Measurements from ENCODE around the gene GRPEL1.
A peak's percentile ranks its signal among the peaks of the same experiment; 100 is the strongest.

The GRPEL1 gene

DNA sequence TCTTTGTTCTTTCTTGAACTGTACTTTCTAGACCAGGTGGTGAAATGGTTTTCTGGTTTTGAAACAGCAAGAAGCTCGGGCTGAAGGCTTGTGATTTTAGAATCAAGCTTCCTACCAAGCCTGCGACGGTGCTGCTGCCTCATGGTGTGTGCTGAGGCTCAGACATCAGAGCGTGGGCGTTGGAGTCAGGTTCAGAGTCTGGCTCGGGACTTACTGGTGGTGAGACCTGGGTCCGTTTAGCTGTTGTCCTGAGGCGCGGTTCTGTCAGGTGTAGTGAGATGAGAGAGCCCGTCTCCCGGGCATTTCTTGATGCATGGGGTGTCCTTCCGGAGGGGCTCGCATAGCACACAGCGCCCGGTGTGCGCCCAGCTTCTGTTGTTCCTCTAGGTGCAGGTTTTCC, 44.4 kb downstream of the GRPEL1 start:
- DNase-seq (ENCODE audit: low read depth), result no peak

DNA sequence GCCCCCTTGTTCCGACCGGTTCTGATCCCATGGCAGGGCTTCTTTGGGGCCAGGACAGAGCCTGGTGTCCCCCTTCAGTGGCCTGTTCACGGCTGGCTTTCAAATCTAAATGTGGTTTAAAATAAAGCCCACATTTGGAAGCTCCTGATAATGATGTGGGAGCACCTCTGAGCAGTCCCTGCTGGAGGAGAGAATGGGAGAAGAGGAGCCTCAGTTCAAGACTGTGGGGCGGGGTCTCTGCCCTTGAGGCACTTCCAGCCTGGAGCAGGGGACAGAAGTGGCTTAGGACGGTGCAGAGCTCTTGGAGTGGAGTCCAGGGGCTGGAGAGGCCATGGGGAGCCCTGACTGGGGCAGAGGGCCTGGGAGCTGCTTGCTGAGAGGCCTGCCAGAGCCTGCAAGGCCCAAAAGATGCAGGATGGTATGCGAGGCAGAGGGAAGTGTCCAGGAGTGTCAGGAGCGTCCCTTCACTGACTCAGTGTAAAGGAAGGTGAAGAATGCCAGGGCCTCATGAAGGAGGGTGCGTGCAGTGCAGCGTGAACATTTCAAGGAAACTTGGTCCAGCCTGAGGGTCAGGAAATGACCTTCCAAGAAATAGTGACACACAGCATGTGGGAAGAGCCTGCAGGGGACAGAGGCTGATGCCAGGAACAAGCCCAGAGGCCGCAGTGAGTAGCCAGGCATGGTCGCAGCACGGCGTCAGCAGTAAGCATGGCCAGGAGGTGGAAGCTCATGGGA, 45.8 kb downstream of the GRPEL1 start:
- peak; percentile 82 for DNase-seq (ENCODE audit: low read depth)

DNA sequence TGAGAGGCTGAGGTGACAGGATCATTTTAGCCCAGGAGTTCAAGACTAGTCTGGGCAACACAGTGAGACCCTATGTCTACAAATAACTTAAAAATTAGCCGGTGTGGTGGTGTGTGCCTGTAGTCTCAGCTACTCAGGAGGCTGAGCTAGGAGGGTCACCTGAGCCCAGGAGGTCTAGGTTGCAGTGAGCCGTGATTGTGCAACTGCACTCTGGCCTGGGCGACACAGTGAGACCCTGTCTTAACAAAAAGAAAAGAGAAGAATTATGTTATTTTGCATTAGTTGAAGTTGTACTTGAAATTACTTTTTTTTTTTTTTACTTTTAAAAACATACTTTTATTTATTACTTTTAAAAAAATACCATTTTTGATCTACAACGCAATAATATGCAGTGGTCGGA, 46.5 kb downstream of the GRPEL1 start:
- DNase-seq (ENCODE audit: low read depth), result no peak

DNA sequence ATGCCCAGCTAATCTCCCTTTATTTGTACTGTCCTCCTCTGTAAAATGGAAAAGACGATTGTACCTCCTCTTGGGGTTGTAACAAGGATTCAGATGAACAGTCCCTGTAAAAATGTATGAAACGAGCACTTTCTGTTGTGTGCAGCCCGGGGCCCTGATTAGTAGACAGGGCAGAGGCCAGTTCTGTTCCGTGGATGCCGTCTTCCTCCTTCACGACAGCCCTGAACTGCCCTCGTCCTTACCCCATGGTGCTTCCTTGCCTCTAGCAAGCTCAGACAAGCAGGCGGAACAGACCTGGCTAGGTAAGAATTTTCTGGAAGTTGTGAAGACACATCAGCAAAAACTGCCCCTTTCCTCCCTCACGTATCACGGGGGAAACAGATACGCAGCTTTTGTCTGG, 47.0 kb downstream of the GRPEL1 start:
- DNase-seq (ENCODE audit: low read depth), result no peak

DNA sequence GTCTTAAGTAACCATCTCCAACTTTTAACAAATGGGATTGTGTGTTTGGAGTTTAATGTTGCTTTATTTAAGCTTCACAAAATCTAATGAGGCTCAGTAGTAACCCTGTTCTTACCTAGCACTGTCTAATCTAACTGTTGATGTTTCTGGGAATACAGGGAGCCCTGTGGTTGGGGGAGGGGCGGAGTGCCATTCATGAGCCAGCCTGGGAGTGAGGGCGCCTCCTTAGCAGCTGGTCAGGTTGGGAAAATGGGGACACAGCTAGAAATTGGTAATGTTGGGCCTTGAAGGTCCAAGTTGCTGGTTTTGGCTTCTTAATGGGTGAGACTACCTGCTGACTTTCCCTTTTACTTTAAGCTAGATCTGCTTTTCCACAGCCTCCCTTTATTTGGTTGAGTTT, 47.6 kb downstream of the GRPEL1 start:
- DNase-seq (ENCODE audit: low read depth), result no peak

DNA sequence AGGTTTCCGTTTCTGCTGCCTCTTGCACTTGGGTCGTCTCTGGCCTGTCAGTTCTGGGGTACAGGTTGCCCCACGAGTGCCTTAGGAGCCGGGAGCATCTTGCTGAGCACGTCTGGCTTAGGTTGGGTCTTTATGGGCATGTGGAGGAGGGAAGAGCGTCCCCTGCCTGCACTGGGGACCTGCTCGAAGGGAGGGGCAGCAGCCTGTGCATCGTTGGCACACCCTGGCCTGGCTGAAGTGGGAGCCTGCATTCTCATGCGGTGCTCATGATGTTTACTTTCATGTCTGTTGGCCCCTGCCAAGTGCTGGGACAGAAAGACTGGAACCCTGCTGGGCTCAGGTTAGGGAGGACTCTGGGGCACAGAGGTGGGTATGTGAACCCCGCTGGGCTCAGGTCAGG, 48.5 kb downstream of the GRPEL1 start:
- DNase-seq (ENCODE audit: low read depth), result no peak

DNA sequence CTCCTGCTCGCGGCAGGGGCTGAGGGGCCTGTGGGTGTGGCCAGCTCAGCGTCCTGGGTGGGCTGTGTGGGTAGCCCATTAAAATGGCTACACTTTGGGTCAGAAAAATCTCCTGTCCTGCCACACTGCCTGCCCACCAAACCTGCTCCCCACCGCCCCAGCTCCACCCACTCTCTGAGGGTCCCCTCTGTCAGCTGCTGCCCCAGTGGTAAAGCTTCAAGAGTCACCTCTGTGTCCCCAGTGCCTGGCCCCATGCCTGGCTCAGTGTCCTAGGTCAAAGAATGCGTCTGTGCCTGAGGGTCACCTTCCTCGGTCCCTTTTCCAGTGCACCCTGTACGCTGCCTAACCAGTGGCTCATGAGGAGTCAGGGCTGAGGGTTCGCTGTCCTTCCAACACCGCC, 49.6 kb downstream of the GRPEL1 start:
- no peak for DNase-seq (ENCODE audit: low read depth)

DNA sequence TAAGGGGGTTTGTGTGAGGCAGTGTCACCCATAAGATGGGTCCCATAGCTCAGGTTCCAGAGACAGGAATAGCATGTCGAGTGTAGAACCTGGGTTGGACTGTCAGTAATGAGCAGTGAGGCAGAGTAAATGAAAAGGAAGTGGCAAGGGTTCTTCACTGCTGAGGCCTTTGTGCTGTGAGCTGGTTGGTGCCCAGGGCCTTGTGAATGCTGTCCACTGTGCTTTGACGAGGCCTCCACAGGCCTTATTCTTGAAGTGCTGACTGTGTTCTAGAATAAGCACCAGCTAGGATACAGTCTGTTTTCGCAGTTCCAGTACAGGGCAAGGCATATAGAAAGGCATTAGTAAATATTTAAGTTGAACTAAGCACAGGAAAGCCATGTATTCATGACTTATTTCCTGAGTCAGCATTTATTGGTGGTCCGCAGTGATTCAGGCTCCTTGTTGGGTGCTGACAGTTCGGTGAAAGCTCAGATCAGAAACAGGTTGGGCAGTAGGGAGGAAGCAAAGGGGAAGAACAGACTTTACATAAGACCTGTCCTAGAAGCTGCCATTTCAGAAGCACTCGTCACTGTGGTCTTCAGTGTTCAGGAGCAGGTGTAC, 50.3 kb downstream of the GRPEL1 start:
- DNase-seq (ENCODE audit: low read depth), result no peak

DNA sequence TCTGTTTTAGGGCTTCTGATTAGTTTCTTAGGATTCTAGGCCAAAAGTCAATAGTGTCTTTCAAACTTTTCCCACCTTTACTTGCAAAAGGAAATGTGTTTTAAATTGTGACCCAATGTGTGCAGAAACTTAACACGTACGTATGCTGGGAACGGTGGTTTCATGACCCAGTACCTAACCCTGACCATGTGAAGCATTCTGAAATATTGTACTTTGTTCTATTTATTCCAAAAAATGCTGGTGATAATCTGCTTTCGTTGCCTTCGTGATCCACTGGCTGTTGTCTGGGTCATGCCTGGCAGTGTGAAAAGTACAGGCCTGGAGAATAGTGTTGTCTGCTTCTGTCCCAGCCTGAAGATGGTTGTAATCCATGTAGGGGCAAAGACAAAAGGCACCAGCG, 51.4 kb downstream of the GRPEL1 start:
- no peak for DNase-seq (ENCODE audit: low read depth)

DNA sequence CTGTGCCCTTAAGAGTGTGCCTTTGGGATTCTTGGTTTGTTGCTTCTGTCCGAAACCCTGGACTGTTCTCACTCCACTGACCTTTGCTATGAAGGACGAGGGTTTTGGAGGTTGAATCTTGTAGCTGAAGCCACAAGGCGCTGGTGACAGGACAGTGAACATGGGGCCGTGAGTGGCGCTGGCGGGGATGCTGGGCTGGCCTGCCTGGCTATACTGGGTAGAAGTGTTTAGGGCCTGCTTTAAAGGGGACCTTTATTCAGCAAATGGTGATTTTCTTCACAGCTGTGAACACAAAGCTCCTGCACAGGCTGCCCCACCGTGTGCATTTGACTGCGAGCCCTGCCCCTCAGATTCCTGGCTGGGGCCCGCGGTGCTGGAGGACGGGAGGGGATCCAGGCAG, 51.8 kb downstream of the GRPEL1 start:
- DNase-seq (ENCODE audit: low read depth), result no peak

DNA sequence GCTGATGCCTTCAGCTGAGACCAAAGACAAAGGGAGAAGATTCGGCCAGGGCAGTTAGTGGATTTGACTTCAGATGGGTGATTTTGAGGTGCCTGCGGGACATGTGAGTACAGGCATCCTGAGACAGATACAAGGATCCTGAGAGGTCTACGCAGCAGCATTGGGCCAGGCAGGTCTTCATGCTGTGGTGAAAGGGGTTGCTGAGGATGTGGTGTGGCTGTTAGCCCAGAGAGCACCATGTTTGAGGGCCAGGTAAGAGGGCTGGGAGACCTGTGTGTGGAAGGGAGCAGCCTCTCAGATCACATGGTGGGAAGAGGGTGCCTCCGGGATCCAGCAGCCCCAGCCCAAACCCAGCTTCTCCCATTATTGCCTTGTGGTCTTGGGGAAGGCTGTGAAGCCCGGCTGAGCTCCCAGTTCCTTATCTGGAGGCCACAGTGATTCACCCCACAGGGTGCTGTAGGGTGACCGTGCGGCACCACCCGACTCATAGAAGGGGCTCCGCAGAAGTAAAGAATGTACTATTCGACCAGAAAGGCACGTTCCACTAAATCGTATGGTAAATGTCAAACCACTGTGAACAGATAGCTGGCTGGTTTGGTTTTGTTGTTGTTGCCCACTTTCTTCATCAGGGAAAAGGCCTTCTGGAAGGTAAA, 52.4 kb downstream of the GRPEL1 start:
- DNase-seq (ENCODE audit: low read depth), result no peak

DNA sequence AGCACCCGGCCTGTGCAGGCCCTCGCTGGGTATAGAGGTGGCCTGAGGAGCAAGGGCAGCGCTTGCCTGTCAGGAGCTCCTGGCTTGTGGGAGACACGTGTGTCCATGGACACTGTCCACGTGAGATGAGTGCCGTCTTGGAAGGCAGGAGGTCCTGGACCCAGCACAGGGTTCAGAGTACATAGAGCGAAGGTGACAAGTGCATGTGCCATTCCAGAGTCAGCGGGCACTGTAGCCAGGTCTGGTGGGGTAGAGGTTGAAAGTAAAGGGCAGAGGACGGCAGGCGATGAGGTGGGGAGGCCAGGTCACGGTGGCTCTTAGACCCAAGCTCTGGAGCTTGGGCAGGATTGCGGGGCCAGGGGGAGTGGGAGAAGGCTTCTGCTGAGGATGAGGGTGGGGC, 53.0 kb downstream of the GRPEL1 start:
- DNase-seq (ENCODE audit: low read depth), result no peak

DNA sequence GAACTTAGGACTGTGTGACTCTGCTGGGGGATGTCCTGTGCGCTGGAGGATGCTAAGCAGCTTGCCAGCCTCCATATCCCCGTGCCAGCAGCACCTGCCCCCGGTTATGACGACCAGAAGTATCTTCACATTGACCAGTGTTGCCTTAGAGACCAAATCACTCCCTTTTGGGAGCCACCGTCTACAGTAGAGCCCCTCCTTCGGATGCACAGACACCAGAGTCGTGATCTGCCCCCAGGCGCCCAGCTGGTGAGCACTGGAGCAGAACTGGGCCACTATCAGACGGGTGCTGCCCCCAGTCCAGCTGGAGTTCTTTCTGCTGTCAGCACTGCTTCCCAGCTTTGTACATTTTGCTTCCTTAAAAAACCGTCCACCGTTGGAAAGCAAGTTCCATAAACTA, 54.7 kb downstream of the GRPEL1 start:
- DNase-seq (ENCODE audit: low read depth), result no peak

DNA sequence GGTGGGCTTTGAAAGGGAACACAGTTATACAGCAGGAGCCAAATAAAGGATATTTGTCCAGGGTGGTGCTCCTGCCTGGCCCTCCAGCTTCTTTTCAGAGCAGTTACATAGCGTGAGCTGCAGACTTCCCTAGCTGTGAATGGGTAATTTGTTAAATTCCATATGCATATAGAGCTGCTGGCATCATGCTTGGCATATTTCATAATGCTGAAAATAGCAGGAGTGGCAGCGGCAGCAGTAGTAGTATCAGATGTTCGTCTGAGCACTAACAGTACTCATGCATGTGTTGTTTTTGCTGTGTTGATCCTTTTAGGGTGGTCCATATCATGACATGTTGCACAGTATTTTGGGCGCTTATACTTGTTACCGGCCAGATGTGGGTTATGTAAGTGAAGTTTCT, 58.3 kb downstream of the GRPEL1 start:
- no peak for DNase-seq (ENCODE audit: low read depth)
